T-helper 1 cell treated with Interleukin-12 subunit alpha and Interleukin-12 subunit beta and Interleukin-4 antibody, amounts not matched to agents 30 μg/mL and 1 μg/mL, for 36 hours (primary cell): ENCODE data around the gene MOGAT1.
"Not testable (repeated sequence)": the region's sequence is repeated elsewhere in the genome, so short reads cannot be mapped to it uniquely, and the experiment has no call there.

Experiments used
- H3K27ac Mint-ChIP-seq: one replicate; pipeline ENCODE4 v1.8.0; 2021; ENCODE audit warnings: mild to moderate bottlenecking, mixed read lengths
- H3K27me3 Mint-ChIP-seq: one replicate; pipeline ENCODE4 v1.8.0; 2021; ENCODE audit warnings: low read depth, mixed read lengths
- H3K36me3 Mint-ChIP-seq: one replicate; pipeline ENCODE4 v1.8.0; 2021; ENCODE audit warnings: low read depth, mixed read lengths
- H3K4me1 Mint-ChIP-seq: one replicate; pipeline ENCODE4 v1.8.0; 2021; ENCODE audit warnings: low read depth, mixed read lengths
- H3K4me3 Mint-ChIP-seq: one replicate; pipeline ENCODE4 v1.8.0; 2021; ENCODE audit warnings: mild to moderate bottlenecking, moderate library complexity, mixed read lengths
- H3K9me3 Mint-ChIP-seq: one replicate; pipeline ENCODE4 v1.8.0; 2021; ENCODE audit warnings: mixed read lengths

The MOGAT1 gene

DNA sequence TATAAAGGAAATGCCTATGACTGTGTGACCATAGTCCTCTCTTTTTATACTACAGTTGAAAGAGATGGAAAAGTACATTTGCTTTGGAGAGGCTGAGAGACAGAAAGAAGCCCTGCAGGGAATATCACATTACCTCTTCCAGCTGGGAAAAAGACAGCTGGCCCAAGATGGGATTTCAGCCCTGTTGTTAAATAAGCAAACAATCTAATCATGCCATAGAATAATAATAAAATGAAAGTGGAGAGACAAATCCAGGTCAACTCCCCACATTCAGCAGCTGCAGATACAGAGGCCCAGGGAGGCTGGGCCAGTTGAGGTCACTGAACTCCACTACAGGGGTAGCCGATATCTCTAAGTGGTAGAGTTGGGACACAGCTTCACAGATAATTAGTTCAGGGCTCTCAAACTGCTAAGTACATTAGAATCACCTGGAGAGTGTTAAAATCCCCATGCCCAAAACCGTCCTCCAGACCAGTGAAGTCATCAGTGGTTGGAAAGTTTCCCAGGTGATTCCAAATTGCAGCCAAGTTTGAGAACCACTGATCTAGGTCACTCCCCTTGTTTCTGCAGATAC is 81.9 kb downstream of the MOGAT1 start:
- Mint-ChIP-seq H3K4me3 (no peak overlapping the region), H3K27ac (no peak overlapping the region), H3K36me3 (no peaks in the 10 kb centered on the region)

DNA sequence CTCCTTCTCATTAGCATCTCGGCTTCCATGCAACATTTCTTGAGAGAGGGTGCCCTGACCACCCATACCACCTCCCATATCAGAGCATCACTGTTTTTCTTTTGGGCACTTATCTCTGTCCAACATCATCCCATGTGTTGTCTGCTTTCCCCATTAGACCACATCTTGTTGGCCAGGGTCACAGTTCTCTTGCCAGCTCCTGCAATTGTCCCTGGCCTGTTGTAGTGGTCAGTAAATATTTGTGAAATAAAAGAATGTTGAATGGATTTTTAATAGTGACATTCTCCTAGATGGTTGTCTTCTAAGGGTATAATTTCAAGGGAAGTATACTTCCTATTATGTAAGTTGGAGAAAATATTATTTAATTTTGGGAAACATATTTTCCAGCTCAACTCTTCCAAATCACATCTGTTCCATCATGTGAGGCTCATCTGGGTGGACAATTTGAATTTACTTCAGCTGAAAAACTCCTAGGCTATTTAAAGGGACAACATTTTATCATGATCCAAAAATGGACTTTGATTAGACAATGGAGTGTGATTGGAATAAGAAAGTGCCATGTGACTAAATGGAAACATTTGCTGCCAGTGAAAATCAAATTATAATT is 83.0 kb downstream of the MOGAT1 start:
- Mint-ChIP-seq H3K27me3 (peaks cover 9% of the 10 kb centered on the region), H3K27ac (no peak overlapping the region), H3K4me3 (no peak overlapping the region), H3K9me3 (no peaks in the 10 kb centered on the region), H3K36me3 (no peaks in the 10 kb centered on the region), H3K4me1 (peaks cover 6% of the 10 kb centered on the region)

More for the DNA sequence above, 81.9 kb downstream of the MOGAT1 start:
- Mint-ChIP-seq H3K9me3 (no peaks in the 10 kb centered on the region), H3K27me3 (peaks cover 9% of the 10 kb centered on the region), H3K4me1 (peaks cover 6% of the 10 kb centered on the region)

DNA sequence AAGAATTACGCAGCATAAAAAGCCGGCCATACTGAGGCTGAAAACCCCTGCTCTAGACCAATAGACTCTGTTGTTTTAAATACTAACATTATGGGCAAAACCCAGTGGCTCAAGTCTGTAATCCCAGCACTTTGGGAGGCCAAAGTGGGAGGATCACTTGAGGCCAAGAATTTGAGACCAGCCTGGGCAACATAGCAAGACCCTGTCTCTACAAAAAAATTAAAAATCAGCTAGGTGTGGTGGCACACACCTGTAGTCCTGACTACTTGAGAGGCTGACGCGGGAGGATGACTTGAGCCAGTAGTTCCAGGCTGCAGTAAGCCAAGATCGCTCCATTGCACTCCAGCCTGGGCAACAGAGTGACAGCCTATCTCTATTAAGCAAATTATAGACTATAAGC is 84.1 kb downstream of the MOGAT1 start:
- not testable (repeated sequence) for H3K4me3 Mint-ChIP-seq, H3K27me3 Mint-ChIP-seq, H3K4me1 Mint-ChIP-seq, H3K36me3 Mint-ChIP-seq, H3K9me3 Mint-ChIP-seq, H3K27ac Mint-ChIP-seq

DNA sequence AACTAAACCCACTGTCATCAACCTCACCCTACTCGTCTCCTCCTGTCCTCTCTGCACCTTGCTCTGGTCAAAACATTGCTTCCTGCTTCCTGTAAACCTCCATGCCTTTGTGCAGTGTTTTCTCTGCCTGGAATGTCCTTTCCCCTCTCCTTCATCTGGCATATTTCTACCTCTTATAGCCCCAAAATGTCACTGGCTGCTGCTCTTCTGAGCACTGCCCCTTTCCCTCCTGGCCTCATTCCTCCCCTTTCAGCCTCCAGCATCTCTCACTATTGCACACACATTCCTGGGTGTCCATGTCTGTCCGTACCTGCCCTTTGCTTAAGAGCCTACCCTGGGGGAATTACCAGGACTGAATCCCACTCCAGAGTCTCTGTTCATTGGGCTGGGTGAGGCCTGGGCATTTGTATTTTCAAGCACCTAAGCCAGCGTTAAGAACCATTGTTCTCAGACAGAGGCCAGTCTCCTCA is 84.9 kb downstream of the MOGAT1 start:
- H3K27ac Mint-ChIP-seq: no peak overlapping the region
- no peaks in the 10 kb centered on the region for H3K36me3 Mint-ChIP-seq
- H3K9me3 Mint-ChIP-seq: no peaks in the 10 kb centered on the region
- H3K4me3 Mint-ChIP-seq: no peak overlapping the region
- H3K27me3 Mint-ChIP-seq: peaks cover 14% of the 10 kb centered on the region
- peaks cover 6% of the 10 kb centered on the region for H3K4me1 Mint-ChIP-seq

DNA sequence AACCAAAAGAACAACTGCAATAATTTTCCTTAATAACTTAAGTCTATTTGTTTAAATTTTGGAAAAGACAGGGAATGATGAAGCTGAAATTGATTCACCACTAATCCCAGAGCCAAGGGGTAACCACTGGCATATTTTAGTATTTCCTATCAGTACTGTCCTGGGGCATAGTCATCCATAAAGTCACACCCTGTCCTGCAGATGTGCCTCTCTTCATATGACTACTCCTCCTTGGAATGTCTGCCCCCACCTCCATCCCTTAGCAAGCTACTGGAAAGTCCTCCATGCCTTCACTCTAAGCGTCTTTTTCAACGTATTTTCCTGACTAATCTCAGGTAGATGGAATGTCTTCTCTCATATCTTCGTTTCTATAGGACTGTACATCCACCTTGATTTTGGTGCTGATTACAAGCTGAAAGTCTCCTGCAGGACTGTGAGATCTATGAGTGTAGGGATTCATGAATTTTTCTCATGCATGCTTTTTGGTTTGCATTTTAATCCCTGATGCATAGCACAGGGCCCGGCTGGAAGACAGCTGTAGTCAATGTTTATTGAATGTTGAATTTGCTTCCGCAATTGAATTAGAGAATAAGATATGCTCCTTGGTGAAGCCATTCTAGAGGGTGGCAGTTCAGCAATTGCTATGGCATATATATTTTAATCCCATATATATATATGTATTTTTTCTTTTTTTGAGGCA is 85.6 kb downstream of the MOGAT1 start:
- Mint-ChIP-seq H3K4me3 (no peak overlapping the region), H3K27me3 (peaks cover 14% of the 10 kb centered on the region), H3K4me1 (peaks cover 5% of the 10 kb centered on the region), H3K36me3 (no peaks in the 10 kb centered on the region), H3K27ac (no peak overlapping the region), H3K9me3 (no peaks in the 10 kb centered on the region)
